ENCODE measurements around the gene AK2.
"Not testable (repeated sequence)": the region's sequence is repeated elsewhere in the genome, so short reads cannot be mapped to it uniquely, and the experiment has no call there.

DNA sequence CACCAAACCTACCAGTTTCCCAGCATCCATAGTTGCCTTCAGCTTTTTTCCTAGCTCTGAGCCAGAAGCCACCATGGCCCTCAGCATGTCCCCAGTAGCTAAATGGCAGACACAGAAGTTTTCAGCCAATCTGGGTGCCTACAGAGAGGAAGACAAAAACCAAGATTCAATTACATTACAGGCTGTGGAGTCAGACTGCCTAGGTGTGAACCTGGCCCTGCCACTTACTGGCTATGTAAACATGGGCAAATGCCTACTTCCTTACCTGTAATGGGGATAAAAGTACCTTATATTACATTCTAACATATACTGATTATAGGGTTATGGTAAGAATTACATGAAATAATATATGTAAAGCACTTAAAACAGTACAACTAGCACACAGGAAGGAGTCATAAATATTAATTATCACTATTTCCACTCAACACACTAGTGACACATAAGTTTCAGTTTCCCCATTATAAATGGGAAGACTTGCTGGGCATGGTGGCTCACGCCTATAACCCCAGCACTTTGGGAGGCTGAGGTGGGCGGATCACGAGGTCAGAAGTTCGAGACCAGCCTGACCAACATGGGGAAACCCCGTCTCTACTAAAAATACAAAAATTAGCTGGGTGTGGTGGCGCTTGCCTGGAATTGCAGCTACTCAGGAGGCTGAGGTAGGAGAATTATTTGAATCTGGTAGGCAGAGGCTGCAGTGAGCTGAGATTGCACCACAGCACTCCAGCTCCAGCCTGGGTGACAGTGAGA, 12.1 kb downstream of the AK2 start:
- not testable (repeated sequence) for TF ChIP-seq L3MBTL2 (conservative IDR thresholded peaks at IDR 0.05); FOXM1 (IDR thresholded peaks at IDR 0.05; ENCODE audit: borderline replicate concordance); BHLHE40 (IDR thresholded peaks at IDR 0.05; ENCODE audit: borderline replicate concordance); CTBP1 (IDR thresholded peaks at IDR 0.05; ENCODE audit: borderline replicate concordance); LEF1 (IDR thresholded peaks at IDR 0.05; ENCODE audit: borderline replicate concordance)
